Kasumi-1 (cell line): ENCODE results near the gene FAM200A.
A peak's percentile ranks its signal among the peaks of the same experiment; 100 is the strongest.
"Not testable (repeated sequence)": the region's sequence is repeated elsewhere in the genome, so short reads cannot be mapped to it uniquely, and the experiment has no call there.

Experiments
- DNase-seq, 2 experiments: peaks; one replicate each; lab custom pipeline; 2025; lab: John Stamatoyannopoulos, UW

Gene FAM200A

DNA sequence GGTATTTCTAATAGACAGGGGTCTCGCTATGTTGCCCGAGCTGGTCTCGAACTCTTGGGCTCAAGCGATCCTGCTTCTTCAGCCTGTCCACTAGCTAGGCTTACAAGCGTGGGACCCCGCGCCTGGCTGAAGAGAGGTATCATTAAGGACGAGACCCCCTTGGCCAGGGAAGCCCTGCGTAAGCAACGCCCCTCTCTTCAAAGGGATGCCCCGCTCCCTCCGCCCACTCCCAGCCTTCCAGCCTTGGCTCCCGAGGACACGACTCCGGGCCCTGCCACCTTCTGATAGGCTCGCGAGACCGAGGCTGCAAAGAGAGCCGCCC is 47.7 kb downstream of the FAM200A start:
- peak in 1 of 2 experiments; percentile 95 for DNase-seq

DNA sequence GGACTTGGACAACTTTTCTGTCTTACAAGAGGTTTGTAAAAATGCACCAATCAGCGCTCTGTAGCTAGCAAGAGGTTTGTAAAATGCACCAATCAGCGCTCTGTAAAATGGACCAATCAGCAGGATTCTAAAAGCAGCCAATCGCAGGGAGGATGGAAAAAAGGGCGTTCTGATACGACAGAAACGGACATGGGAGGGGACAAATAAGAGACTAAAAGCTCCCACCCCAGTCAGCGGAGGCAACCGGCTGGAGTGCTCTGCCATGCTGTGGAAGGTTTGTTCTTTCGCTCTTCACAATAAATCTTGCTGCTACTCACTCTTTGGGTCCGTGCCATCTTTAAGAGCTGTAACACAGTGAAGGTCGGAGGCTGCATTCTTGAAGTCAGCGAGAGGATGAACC is 50.7 kb downstream of the FAM200A start:
- not testable (repeated sequence) for DNase-seq

DNA sequence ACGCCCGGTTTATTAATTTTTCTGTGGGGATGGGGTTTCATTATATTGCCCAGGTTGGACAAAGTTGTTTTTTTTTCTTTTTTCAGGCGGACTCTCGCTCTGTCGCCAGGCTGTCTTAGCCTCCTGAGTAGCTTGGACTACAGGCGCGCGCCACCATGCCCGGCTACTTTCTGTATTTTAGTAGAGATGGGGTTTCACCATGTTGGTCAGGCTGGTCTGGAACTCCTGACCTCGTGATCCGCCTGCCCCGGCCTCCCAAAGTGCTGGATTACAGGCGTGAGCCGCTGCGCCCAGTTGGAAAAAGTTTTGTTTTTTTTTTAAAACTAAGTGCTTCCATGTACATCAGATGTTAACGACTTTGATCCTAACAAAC is 51.3 kb downstream of the FAM200A start:
- no peak for DNase-seq

DNA sequence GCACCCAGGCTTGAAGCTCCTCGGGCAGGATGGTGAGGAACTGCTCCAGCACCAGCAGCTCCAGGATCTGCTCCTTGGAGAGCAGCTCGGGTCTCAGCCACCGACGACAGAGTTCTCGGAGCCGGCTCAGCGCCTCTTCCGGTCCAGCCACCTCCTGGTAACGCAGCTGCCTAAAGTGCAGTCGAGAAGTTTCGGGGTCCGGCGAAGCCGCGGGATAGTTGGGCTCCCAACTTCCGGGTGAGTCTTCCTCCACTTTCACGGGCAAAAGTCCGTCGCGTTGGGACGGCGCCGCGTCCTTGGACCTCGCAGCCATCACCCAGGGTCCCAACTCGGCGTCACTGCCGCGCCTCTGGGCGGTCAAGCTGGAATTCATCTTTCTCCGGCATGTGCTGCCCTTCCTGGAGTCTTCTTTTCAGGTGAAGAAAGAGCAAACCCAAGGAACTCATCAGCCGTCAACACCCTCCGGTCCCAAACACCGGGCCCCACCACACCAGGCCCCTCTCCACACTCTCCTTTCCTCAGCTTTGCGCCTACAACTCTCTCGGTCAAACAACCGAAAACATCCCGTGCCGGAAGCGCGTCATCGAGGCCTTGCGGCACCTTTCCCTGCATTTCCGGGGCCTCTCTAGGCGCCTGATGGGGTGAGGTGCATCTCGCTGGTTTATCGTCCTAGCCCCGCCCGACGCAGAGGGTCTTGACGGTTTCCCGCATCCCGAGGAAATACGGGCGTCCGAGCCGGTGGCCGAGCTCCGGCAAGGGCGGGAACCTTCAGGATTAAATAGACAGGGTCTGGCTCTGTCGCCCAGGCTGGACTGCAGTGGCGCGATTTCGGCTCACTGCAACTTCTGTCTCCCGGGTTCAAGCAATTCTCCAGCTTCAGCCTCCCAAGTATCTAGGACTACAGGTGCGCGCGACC is 51.9 kb downstream of the FAM200A start, which contains the start of gene ZNF394:
TSS of gene ZNF394 (minus strand) at position 561 of the 916 bp plus-strand sequence. CDS start at position 373, 188 bp downstream.
- DNase-seq, result peak; percentile 86 to 93

DNA sequence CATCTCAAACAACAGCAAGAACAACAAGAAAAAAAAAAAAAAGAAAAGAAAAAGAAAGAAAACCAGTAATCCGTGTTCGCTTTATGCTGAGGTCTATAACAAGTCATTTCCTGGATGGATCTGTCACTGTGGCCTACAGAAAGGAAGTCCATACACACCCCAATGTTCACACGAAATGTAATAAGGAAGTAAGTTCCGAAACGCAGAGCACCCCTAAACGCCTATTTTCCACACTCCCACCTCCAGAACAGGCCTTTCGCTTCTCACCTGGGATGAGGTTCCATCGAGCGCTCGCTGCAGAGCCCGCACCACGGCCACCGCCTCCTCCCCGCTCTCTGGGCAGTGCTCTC is 52.6 kb downstream of the FAM200A start:
- DNase-seq, result peak; percentile 47 to 49

DNA sequence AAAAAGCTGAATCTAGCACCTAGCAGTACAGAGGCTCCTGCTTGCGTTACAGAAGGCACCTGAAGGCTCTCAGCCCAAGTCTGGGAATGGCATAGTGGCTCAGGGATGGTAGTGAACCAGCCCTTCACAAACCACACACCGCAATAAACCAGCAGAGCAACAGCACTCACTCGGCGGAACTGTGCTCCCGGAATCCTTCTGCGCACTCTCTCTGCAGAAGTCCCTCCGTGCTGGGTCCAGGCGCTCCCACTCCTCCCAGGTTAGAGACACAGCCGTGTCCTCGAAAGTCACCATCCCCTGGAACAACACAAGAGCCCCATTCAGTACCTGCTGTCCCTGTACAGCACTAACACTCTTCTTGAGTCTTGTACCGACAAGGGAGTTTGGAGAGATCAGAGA is 53.4 kb downstream of the FAM200A start:
- peak; percentile 33 to 44 for DNase-seq

DNA sequence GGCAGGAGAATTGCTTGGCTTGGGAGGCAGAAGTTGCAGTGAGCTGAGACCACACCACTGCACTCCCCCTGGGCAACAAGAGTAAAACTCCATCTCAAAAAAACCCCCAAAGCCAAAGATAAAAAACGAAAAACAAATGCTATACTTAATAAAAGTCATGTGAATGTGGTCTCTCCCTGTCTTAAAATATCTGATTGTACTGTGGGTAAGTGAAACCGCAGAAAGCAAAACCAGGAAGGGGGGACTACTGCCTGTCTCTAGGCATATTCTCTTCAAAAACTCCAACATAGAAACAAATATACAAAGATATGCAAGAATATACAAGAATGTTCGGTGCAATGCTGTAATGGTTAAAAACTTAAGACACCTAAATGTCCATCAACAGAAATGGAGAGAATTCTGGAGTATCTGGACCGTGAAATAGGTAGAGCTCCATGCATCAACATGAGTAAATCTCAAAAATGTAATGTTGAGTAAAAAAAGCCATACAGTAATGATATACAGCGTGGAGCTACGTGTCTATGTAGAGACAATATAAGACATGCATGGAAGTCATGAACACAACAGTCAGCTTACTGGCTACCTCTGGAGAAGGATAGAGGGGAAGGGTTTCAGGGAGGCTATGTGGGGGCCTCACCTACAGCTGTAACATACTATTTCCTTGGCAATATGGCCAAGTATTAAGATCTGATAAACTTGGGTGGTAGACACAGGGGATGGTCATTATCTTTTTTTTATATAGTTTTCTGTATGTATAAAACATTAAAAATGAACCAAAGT is 54.0 kb downstream of the FAM200A start:
- peak; percentile 29 to 31 for DNase-seq
